ENCODE data around the gene ZNF467. TPM values are rescaled to one million over a fixed set of nuclear protein-coding genes. Genes with fewer than 3 reads are reported as not detected.

Gene ZNF467
- total RNA-seq, 1 donor from 2014 or later, result 0.20 TPM

DNA sequence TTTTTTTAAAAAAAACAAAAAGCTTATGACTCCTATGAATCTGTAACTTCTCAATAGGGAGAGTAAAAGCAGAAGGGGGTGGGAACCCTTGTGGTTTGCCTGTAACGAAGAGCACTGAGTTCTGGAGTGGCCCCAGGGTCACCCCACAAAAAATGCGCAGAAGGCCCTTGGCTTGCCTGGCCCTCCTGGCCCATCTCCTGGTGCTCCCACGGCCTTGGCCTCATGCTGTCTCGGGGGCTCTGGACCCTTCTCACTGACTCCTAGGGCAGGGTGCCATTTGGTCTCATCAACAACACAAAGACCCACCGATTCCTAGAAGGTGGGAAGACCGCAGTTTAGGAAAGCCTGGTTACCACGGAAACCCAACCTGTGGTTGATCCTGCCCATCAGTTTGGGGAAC is 40.8 kb downstream of the ZNF467 start:
- ChIA-PET CTCF (no interaction called here), POLR2A (no interaction called here)
- Mint-ChIP-seq H3K4me1 (peaks cover 15% of the 10 kb centered on the region), H3K27ac (no peak overlapping the region), H3K4me3 (no peak overlapping the region), H3K9me3 (no peaks in the 10 kb centered on the region), H3K36me3 (ENCODE audit: low read depth) (peaks cover 33% of the 10 kb centered on the region), H3K27me3 (peaks cover 2% of the 10 kb centered on the region)
- ATAC-seq (ENCODE audit: low read depth), result no peak
- intact Hi-C loops (cut with micrococcal nuclease), result no loop called here
- TF ChIP-seq, protein P1, sequence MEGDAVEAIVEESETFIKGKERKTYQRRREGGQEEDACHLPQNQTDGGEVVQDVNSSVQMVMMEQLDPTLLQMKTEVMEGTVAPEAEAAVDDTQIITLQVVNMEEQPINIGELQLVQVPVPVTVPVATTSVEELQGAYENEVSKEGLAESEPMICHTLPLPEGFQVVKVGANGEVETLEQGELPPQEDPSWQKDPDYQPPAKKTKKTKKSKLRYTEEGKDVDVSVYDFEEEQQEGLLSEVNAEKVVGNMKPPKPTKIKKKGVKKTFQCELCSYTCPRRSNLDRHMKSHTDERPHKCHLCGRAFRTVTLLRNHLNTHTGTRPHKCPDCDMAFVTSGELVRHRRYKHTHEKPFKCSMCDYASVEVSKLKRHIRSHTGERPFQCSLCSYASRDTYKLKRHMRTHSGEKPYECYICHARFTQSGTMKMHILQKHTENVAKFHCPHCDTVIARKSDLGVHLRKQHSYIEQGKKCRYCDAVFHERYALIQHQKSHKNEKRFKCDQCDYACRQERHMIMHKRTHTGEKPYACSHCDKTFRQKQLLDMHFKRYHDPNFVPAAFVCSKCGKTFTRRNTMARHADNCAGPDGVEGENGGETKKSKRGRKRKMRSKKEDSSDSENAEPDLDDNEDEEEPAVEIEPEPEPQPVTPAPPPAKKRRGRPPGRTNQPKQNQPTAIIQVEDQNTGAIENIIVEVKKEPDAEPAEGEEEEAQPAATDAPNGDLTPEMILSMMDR (IDR thresholded peaks at IDR 0.05), result no peak
- DNase-seq, result no peak

DNA sequence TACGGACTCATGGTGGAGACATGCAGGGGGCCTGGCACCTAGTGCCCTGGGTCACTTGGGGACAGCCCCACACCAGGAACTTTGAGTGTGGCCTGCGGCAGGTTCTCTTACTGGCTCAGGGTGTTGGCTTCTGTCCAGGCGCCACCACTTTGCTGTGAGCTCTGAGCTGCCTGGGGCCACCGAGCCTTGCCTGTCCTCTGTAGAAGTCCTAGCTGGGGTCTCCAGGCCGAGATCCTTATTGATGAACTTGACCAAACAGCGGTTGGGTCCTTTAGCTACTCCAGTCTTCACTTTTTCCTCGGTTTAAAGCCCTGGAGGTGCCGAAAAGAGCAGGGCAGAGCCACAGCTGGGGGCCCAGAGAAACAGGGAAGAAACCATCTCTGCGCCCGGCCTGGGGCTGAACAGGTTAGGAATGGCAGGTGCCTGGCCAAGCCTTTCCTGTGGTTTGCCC is 41.3 kb downstream of the ZNF467 start:
- DNase-seq (no peak), ATAC-seq (ENCODE audit: low read depth) (no peak)
- TF ChIP-seq, protein P1 (IDR thresholded peaks at IDR 0.05), result no peak
- Mint-ChIP-seq H3K27me3 (peaks cover under 1% of the 10 kb centered on the region), H3K27ac (no peak overlapping the region), H3K4me1 (peaks cover 15% of the 10 kb centered on the region), H3K36me3 (ENCODE audit: low read depth) (peaks cover 37% of the 10 kb centered on the region), H3K4me3 (no peak overlapping the region), H3K9me3 (no peaks in the 10 kb centered on the region)
- CTCF ChIA-PET, result no interaction called here
- POLR2A ChIA-PET, result no interaction called here
- intact Hi-C loops (cut with micrococcal nuclease), result no loop called here

DNA sequence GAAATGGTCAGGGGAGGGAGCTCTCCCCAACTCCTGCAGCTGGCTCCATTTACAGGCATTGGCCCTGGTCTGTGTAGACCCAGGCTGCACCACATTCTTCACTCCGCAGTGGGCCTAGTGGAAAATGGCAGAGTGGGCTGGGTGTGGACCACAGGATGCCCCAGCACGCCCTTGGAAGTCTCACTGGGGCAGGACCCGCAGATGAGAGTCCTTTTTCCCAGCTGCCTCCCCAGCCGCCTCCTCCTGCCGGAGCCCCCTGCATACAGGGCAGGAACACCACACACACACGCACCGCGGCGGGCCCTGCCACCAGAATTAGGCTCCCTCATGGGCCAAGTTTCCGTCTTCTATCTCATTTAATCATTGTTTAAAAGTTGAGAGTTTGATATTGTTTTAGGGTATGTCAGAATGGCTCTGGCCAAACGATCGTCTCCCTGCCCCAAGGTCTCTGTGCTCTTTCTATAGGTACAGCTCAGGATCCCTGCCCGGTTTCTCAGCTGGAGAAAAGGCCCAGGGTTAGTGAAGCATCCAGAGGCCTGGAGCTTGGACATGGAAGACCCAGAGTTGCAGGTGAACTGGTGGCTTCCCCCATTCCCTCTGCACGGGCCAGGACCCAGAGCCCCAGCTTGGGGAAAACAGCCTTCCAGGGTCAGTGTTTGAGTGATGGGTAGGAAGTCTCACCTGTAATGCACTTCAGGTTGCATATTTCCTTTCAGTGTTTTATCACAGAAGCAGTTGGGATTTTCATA is 42.0 kb downstream of the ZNF467 start:
- POLR2A ChIA-PET, result no interaction called here
- Mint-ChIP-seq H3K4me3 (no peak overlapping the region), H3K9me3 (no peaks in the 10 kb centered on the region), H3K27ac (no peak overlapping the region), H3K27me3 (no peaks in the 10 kb centered on the region), H3K4me1 (peaks cover 15% of the 10 kb centered on the region), H3K36me3 (ENCODE audit: low read depth) (peaks cover 41% of the 10 kb centered on the region)
- ATAC-seq (ENCODE audit: low read depth) (no peak), DNase-seq (peak; percentile 11)
- CTCF ChIA-PET, result no interaction called here
- intact Hi-C loops (cut with micrococcal nuclease), result no loop called here
- TF ChIP-seq, protein P1 (IDR thresholded peaks at IDR 0.05), result no peak

DNA sequence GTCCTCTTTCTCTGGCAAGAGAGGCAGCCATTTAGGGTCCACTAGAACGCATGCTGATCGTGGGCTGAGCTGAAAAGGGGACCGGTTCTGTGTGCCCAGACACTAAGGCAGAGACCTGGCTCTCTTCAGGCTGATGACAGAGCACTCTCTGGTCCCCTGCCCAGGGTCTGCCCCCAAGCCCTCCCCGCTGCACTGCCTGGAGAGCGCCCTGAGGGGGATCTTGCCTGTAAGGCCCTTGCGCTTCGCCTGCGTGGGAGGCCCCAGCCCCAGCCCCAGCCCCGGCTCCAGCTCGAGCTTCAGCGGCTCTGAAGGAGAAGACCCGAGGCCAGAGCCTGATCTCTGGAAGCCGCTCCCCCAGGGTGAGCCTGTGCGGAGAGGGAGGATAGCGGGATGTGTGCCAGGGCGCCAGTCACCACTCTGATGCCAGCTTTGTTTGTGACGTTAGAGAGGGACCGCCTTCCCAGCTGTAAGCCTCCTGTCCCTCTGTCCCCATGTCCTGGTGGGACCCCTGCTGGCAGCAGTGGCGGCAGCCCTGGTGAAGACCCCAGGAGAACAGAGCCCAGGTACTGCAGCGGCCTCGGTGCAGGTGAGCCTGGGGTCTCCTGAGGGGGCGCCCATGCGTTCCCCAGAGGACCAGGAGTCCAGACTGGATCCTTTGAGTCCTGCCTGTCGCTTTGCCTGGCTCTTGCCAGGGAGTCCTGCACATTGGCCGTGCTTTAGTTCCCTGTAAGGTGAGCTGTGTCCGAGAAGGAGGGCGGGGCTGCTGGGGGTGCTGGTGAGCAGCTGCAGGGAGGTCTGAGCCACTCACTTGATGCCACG is 43.2 kb downstream of the ZNF467 start:
- ATAC-seq (ENCODE audit: low read depth) (no peak), DNase-seq (no peak)
- Mint-ChIP-seq H3K4me1 (peaks cover 10% of the 10 kb centered on the region), H3K36me3 (ENCODE audit: low read depth) (peaks cover 48% of the 10 kb centered on the region), H3K4me3 (no peak overlapping the region), H3K27ac (no peak overlapping the region), H3K9me3 (no peaks in the 10 kb centered on the region), H3K27me3 (no peaks in the 10 kb centered on the region)
- ChIA-PET POLR2A (no interaction called here), CTCF (interaction anchor here (1.6 kb wide), 1 partner anchor 12 kb away, joined by 9 read pairs; no protein-coding TSS in a partner anchor)
- intact Hi-C loops (cut with micrococcal nuclease), result no loop called here
- TF ChIP-seq, protein P1 (IDR thresholded peaks at IDR 0.05), result no peak

DNA sequence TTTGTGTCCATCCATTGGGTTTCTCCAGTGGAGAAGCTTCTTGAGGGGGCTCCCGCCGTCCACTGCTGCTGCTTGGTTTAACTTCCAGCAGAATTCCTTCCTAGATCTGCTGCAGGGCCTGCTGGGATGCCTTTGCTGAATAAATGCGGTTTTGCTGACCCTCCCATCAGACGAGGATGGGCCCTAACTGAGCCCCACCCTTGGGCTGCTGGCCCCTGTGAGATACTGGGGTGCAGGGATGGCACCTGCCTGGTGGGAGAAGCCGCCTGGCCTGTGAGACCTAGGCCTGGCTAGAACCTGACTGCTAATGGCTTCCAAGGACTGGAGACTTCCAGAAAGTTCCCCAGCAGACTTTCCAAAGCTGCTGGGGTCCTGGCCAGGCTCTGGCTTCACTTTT is 43.8 kb downstream of the ZNF467 start:
- POLR2A ChIA-PET, result no interaction called here
- Mint-ChIP-seq H3K27me3 (no peaks in the 10 kb centered on the region), H3K36me3 (ENCODE audit: low read depth) (peaks cover 52% of the 10 kb centered on the region), H3K4me3 (no peak overlapping the region), H3K4me1 (peaks cover 5% of the 10 kb centered on the region), H3K27ac (no peak overlapping the region), H3K9me3 (no peaks in the 10 kb centered on the region)
- DNase-seq, result no peak
- intact Hi-C loops (cut with micrococcal nuclease), result no loop called here
- TF ChIP-seq, protein P1 (IDR thresholded peaks at IDR 0.05), result no peak
- ATAC-seq (ENCODE audit: low read depth), result no peak
- CTCF ChIA-PET, result interaction anchor here (1.6 kb wide), 1 partner anchor 12 kb away, joined by 9 read pairs; no protein-coding TSS in a partner anchor
